Ureter (tissue), 1 donor: ENCODE data around the gene CMBL. TPM values are rescaled to one million over a fixed set of nuclear protein-coding genes. Genes with fewer than 3 reads are reported as not detected.
A peak's percentile ranks its signal among the peaks of the same experiment; 100 is the strongest.
"Not testable (repeated sequence)": the region's sequence is repeated elsewhere in the genome, so short reads cannot be mapped to it uniquely, and the experiment has no call there.

ENCODE experiments used
- DNase-seq: peaks from one replicate; pipeline ENCODE4 v3.0.0-alpha.2; 2020; ENCODE audit warnings: low spot score
- total RNA-seq: library from RNA; stranded (reverse); gene quantifications from one replicate; pipeline ENCODE4 v1.2.4, GENCODE V29; 2023
- donor health status: DM: yes; HTN: yes; CAD: no.

CMBL gene
- total RNA-seq, 1 donor from 2014 or later = 20.7 TPM

GRCh38 chr5:10285362-10285761, 22.3 kb downstream of the CMBL start:
- not testable (repeated sequence) for DNase-seq

- peak; percentile 85 for DNase-seq
Observed at GRCh38 chr5:10283927-10284635, 23.6 kb downstream of the CMBL start.

- no peak for DNase-seq
Observed at GRCh38 chr5:10279925-10280720, 27.6 kb downstream of the CMBL start.

- no peak for DNase-seq
Observed at GRCh38 chr5:10279328-10279727, 28.4 kb downstream of the CMBL start.

GRCh38 chr5:10278658-10279279, 28.9 kb downstream of the CMBL start:
- peak; percentile 28 for DNase-seq

GRCh38 chr5:10277773-10278630, 29.7 kb downstream of the CMBL start:
- peak; percentile 32 for DNase-seq

- peak; percentile 6 for DNase-seq
Observed at GRCh38 chr5:10276691-10277090, 31.0 kb downstream of the CMBL start.

- peak; percentile 29 for DNase-seq
Observed at GRCh38 chr5:10275991-10276390, 31.7 kb downstream of the CMBL start.

GRCh38 chr5:10275460-10275859, 32.2 kb downstream of the CMBL start:
- DNase-seq = peak; percentile 13

GRCh38 chr5:10272875-10273209, 34.9 kb downstream of the CMBL start:
- not testable (repeated sequence) for DNase-seq

- DNase-seq = no peak
Observed at GRCh38 chr5:10272053-10272874, 35.4 kb downstream of the CMBL start.

GRCh38 chr5:10268100-10268499, 39.6 kb downstream of the CMBL start:
- DNase-seq = no peak

GRCh38 chr5:10266839-10267238, 40.9 kb downstream of the CMBL start:
- DNase-seq = no peak

GRCh38 chr5:10266137-10266536, 41.6 kb downstream of the CMBL start:
- DNase-seq = no peak

- no peak for DNase-seq
Observed at GRCh38 chr5:10265245-10266109, 42.2 kb downstream of the CMBL start.

- no peak for DNase-seq
Observed at GRCh38 chr5:10264604-10265003, 43.1 kb downstream of the CMBL start.

- no peak for DNase-seq
Observed at GRCh38 chr5:10262995-10263394, 44.7 kb downstream of the CMBL start.

- no peak for DNase-seq
Observed at GRCh38 chr5:10262121-10262774, 45.5 kb downstream of the CMBL start.

- DNase-seq = no peak
Observed at GRCh38 chr5:10261065-10261464, 46.6 kb downstream of the CMBL start.
